SK-N-MC (cell line): ENCODE measurements around the gene CPSF2.

Experiments
- EZH2 ChIP-seq: fragments of 200-600 bp; sonication (generic); IDR thresholded peaks from one replicate; pipeline ENCODE4 v1.6.1; 2017; ENCODE audit warnings: antibody characterized with exemption
- FOXP2 ChIP-seq: optimal IDR thresholded peaks from 2 replicates; pipeline ENCODE3; 2011; ENCODE audit warnings: mild to moderate bottlenecking, moderate library complexity; ENCODE audit not compliant: insufficient read depth; ENCODE audit errors: extremely low read length, control extremely low read depth
- POLR2AphosphoS5 ChIP-seq: IDR thresholded peaks from 2 replicates; pipeline ENCODE4 v1.6.1; 2012; ENCODE audit warnings: mild to moderate bottlenecking, low read depth, low read length, borderline replicate concordance

DNA sequence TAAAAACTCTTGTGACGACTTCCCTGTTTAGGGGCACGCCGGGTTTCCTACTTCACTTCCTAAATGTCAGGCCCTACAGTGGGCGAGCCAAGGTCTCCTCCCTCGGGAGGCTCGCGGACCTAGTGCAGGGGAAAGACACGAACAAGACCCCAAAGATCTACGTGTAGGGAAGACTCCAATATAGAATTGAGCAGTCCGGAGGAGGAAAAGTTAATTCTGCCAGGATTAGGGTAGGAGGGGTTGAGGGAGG lies 16.0 kb upstream of the CPSF2 start:
- TF ChIP-seq POLR2AphosphoS5 (no peak), EZH2 (no peak), FOXP2 (no peak)
